Large intestine (tissue), 12 donors: ENCODE results near the gene GM2A. TPM values are rescaled to one million over a fixed set of nuclear protein-coding genes. Genes with fewer than 3 reads are reported as not detected.

Experiments
- DNase-seq, 2 donors: peaks; one replicate each; pipeline versions ENCODE4 v3.0.0 to v3.0.0-alpha.2; 2013
- H3K27ac ChIP-seq: one replicate; pipeline ENCODE4 v1.5.1; 2013; ENCODE audit warnings: low read length
- H3K27me3 ChIP-seq: 2 replicates; pipeline ENCODE4 v1.6.1; 2013; ENCODE audit warnings: low read length; ENCODE audit not compliant: control insufficient read depth, insufficient read depth
- H3K36me3 ChIP-seq: 2 replicates; pipeline ENCODE4 v1.6.1; 2013; ENCODE audit warnings: low read length; ENCODE audit not compliant: control insufficient read depth, insufficient read depth
- H3K4me1 ChIP-seq: one replicate; pipeline ENCODE4 v1.6.1; 2013; ENCODE audit warnings: low read length; ENCODE audit not compliant: control insufficient read depth, insufficient read depth
- H3K4me3 ChIP-seq: one replicate; pipeline ENCODE4 v1.5.1; 2013; ENCODE audit warnings: low read length
- H3K9me3 ChIP-seq: one replicate; pipeline ENCODE4 v1.6.1; 2013; ENCODE audit warnings: mild to moderate bottlenecking, low read depth, low read length, moderate library complexity; ENCODE audit not compliant: control insufficient read depth
- WGBS: methylation state at CpG from one replicate; pipeline ENCODE4 v1.1.5; 2013; ENCODE audit warnings: low lambda C conversion rate; ENCODE audit not compliant: insufficient coverage; 5-methylcytosine and 5-hydroxymethylcytosine counted together
- long read RNA-seq, 11 donors: transcript quantifications; one replicate each; lab custom pipeline, GENCODE V29; 2026
- polyA plus RNA-seq: library from polyadenylated mRNA; unstranded; fragments of 120-200 nt; gene quantifications from one replicate; pipeline ENCODE4 v1.2.1, GENCODE V29; 2013

GM2A gene
- 18.7 TPM for polyA plus RNA-seq
- long read RNA-seq, donor 1, transcript GM2A-201 (4 exons, 3,896 nt): major isoform, 5 of 5 reads
- long read RNA-seq, donor 1, partial matches to known transcripts: 0 of 5 reads
- long read RNA-seq, donor 1, other reads (novel, unspliced or antisense): 0 of 5 reads
- long read RNA-seq, donor 2, transcript GM2A-201 (4 exons, 3,896 nt): major isoform, 13 of 13 reads
- long read RNA-seq, donor 2, partial matches to known transcripts: 0 of 13 reads
- long read RNA-seq, donor 2, other reads (novel, unspliced or antisense): 0 of 13 reads
- long read RNA-seq, donor 3, transcript GM2A-201 (4 exons, 3,896 nt): major isoform, 9 of 30 reads
- long read RNA-seq, donor 3, partial matches to known transcripts: 5 of 30 reads
- long read RNA-seq, donor 3, other reads (novel, unspliced or antisense): 16 of 30 reads
- long read RNA-seq, donor 4, partial matches to known transcripts: 0 of 1 reads
- long read RNA-seq, donor 4, other reads (novel, unspliced or antisense): 0 of 1 reads
- long read RNA-seq, donor 5, transcript GM2A-201 (4 exons, 3,896 nt): major isoform, 8 of 8 reads
- long read RNA-seq, donor 5, partial matches to known transcripts: 0 of 8 reads
- long read RNA-seq, donor 5, other reads (novel, unspliced or antisense): 0 of 8 reads
- long read RNA-seq, donor 6, partial matches to known transcripts: 0 of 4 reads
- long read RNA-seq, donor 6, other reads (novel, unspliced or antisense): 0 of 4 reads
- long read RNA-seq, donor 7, partial matches to known transcripts: 0 of 1 reads
- long read RNA-seq, donor 7, other reads (novel, unspliced or antisense): 0 of 1 reads
- long read RNA-seq, donor 8, transcript GM2A-201 (4 exons, 3,896 nt): major isoform, 7 of 7 reads
- long read RNA-seq, donor 8, partial matches to known transcripts: 0 of 7 reads
- long read RNA-seq, donor 8, other reads (novel, unspliced or antisense): 0 of 7 reads
- long read RNA-seq, donor 9, partial matches to known transcripts: 7 of 17 reads
- long read RNA-seq, donor 9, other reads (novel, unspliced or antisense): 7 of 17 reads
- long read RNA-seq, donor 10, partial matches to known transcripts: 15 of 41 reads
- long read RNA-seq, donor 10, other reads (novel, unspliced or antisense): 22 of 41 reads
- long read RNA-seq, donor 11, partial matches to known transcripts: 0 of 3 reads
- long read RNA-seq, donor 11, other reads (novel, unspliced or antisense): 0 of 3 reads

DNA sequence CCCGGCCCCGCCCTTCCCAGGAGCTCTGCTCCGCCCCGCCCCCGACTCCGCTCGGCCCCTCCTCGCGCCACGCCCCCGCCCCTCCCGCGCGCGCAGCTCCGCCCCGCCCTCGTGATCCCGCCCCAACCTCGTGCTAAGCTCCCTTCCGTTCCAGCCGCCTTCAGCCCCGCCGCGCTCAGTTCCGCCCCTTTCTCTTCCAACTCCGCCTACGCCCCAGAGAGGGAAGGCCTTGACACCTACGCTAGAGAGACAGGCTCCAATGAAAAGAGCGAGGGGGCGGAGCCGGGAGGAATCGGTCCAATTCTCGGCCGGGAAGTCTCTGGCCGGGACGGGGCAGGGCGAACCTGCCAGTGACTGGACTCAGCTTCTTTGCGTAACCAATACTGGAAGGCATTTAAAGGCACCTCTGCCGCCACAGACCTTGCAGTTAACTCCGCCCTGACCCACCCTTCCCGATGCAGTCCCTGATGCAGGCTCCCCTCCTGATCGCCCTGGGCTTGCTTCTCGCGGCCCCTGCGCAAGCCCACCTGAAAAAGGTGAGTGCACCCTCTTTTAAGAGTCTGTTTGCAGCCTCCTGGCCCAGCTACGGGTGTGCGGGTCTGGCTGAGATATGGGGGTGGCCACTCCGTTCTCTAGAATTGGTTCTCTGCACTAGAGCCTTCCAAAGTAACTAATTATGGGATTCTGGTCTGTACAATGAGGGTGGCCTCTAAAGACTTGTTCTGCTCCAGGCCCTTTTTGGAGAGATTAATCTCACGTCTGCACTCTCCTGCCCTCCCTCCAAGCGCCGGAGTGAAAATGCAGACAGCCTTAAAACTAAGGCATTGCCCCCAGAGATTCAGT is at the start of gene GM2A:
Gene GM2A (plus strand): TSS at position 424 of the 843 bp plus-strand sequence. CDS start 32 bp downstream, at position 456.
- H3K4me1 ChIP-seq: peaks cover 27% of the 10 kb centered on the region
- H3K4me3 ChIP-seq: peak within 1 kb of the TSS; percentile 65
- no peaks in the 10 kb centered on the region for H3K36me3 ChIP-seq
- peak; percentile 99 to 100 for DNase-seq
- H3K27ac ChIP-seq: peak within 1 kb of the TSS; percentile 87
- H3K9me3 ChIP-seq: no peaks in the 10 kb centered on the region
- 10% methylated on average over 2 of the region's 52 CpGs for WGBS
- no peaks in the 10 kb centered on the region for H3K27me3 ChIP-seq

- H3K27ac ChIP-seq: no peak overlapping the region
- H3K27me3 ChIP-seq: no peaks in the 10 kb centered on the region
- no peak for DNase-seq
- WGBS: no CpG with 5 or more reads among the region's 5 CpGs
- no peak overlapping the region for H3K4me3 ChIP-seq
- H3K36me3 ChIP-seq: peaks cover 12% of the 10 kb centered on the region
- H3K4me1 ChIP-seq: no peaks in the 10 kb centered on the region
- H3K9me3 ChIP-seq: no peaks in the 10 kb centered on the region
Measured at GRCh38 chr5:151204051-151204450, 48.9 kb upstream of the GM2A start.

DNA sequence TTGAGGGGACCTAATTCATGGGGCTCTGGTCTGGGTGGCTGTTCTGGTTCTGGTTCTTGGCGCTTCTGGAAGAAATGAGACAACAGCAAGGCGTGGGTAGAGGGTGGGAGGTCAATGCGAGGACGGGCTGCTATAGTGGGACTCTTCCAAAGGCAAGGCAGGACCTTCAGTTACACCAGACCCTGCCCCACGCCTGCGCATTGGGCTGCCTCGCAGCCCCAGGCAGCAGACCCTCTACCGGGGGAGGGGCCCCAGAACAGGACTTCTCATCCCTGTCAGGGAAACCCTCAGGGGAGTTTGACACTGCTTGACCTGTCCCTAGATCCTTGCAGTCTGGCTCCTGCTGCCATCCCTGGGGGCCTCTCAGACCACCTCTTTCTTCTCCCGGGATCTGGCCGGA is 47.6 kb upstream of the GM2A start:
- Histone ChIP-seq H3K4me3 (no peak overlapping the region), H3K27me3 (no peaks in the 10 kb centered on the region), H3K36me3 (peaks cover 12% of the 10 kb centered on the region), H3K27ac (no peak overlapping the region), H3K4me1 (no peaks in the 10 kb centered on the region), H3K9me3 (no peaks in the 10 kb centered on the region)
- DNase-seq: no peak
- WGBS: 75% methylated on average over 2 of the region's 10 CpGs

DNA sequence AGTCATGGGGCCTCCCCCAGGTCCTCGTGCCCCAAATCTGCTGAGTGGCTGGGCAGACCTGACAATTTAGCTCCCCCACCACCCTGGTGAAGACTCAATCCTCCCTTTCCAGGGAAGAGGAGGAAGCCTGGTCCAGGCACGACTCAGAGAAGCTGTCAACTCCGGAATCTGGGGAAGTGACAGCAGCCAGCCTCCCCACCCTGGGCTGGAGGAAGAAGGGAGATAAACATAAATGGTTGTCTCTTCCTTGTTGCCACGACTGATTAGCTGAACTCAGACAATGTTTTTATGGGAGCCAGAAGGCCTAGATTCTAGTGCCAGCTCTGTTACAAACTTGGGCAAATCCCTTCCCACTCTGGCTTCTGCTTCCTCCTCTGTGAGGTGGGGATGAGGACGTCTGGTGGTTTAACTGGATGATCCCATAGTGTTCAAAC is 44.5 kb upstream of the GM2A start:
- no peak overlapping the region for H3K27ac ChIP-seq
- no CpG with 5 or more reads among the region's 5 CpGs for WGBS
- H3K4me1 ChIP-seq: peaks cover 2% of the 10 kb centered on the region

DNA sequence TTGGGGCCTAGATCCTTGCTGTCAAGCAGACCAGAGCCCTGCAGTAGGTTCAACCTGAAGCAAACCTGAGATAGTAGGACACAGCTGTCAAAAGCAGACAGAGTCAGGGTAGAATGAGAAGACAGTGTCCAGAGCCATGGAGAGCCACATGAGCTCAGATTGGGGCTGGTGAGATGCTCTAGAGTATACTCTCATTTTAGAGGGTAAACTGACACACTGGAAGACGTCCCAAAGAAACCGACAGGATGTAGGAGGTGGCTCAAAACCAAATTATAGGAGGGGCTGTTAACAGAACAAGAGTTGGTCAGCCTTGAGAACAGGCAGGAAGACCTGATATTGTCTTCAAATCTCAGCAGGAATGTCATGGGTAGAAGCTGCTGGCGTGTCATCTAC is 40.6 kb upstream of the GM2A start:
- Histone ChIP-seq H3K9me3 (no peaks in the 10 kb centered on the region), H3K27ac (no peak overlapping the region), H3K27me3 (no peaks in the 10 kb centered on the region), H3K4me1 (peaks cover 17% of the 10 kb centered on the region), H3K4me3 (no peak overlapping the region), H3K36me3 (no peaks in the 10 kb centered on the region)
- no peak for DNase-seq
- no CpG with 5 or more reads among the region's 3 CpGs for WGBS

More for the DNA sequence above, 44.5 kb upstream of the GM2A start:
- Histone ChIP-seq H3K36me3 (peaks cover 2% of the 10 kb centered on the region), H3K9me3 (no peaks in the 10 kb centered on the region), H3K4me3 (no peak overlapping the region), H3K27me3 (no peaks in the 10 kb centered on the region)
- DNase-seq: no peak

DNA sequence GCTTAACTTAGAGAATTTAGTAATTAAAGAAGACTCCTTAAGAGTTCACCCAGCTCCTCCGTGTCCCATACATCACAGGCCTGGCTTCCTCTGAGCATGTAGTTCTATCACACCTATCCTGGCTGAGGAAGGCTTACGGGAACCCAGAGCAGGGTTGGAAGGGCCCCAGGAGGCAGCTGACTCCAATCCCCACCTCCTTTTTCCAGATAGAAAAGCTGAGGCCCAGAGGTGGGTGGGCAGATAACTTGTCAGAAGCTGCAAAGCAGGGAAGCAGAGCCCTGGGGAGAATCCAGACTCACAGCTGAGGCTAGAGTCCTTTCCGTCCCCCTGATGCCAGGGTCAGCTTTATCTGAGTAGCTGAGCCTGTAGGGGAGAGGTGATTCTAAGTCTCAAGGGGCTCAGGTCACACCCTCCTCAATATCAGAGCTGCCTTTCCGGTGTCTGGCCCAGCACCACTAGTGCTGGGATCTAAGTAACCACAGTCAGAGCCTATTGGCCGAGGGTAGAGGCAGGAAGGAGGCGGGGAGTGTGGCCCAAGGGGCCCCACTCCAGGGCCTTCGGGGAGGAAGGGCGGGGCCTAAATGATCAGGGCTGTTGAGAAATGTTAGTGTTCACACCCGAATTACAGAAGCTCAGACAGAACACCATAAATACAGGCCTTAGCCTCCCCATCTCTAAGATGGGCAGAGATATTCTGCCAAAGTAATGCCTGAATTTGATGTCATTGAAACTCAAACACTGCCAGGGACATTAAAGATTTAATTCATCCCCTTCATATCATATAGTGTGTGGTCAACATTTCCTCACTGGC is 39.0 kb upstream of the GM2A start:
- H3K9me3 ChIP-seq: no peaks in the 10 kb centered on the region
- peaks cover 22% of the 10 kb centered on the region for H3K4me1 ChIP-seq
- H3K36me3 ChIP-seq: no peaks in the 10 kb centered on the region
- DNase-seq: peak; percentile 87 to 96
- H3K27me3 ChIP-seq: no peaks in the 10 kb centered on the region
- H3K27ac ChIP-seq: peak overlapping the region; percentile 92
- no peak overlapping the region for H3K4me3 ChIP-seq
- WGBS: no CpG with 5 or more reads among the region's 9 CpGs

DNA sequence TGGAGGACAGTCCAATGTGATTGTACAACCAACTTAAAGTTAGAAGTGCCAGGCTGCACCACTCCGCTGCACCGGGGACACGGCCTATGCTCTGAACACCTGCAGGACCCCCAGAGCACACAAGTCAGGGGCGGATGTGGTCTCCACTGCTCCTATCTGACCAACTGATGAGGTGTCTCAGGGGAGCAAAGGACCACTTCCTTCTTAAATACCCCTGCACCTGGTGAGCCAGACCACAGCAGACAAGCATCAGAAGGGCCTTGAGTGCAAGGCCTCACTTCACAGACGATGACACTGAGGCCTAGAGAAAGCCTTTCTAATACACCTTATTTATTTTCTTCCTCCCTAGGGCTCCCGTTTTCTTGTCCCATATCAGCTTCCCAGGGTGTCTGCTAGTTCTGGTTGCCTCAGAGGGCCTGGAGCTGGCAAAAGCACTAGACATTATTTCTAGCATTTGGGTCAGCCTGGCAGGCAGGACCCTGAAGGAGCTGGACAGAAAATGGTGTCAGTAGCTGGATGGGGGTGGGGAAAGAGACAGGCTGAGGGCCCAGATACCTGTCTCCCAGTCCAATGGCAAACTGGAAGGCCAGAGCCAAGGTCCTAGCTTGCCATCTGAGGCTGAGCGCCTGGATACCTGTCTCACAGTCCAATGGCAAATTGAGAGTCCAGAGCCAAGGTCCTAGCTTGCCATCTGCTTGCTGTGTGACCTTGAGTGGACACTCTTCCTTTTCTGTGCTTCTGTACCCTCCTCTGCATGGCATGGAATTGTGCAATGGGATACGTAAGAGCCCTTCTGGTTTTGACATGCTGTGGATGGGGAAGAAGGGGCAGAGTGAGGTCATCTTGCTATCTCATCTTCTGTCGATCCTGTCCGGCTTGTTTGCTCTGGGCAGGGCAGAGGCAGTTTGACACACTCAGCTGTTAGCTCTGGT is 38.1 kb upstream of the GM2A start:
- no CpG with 5 or more reads among the region's 10 CpGs for WGBS
- Histone ChIP-seq H3K36me3 (no peaks in the 10 kb centered on the region), H3K9me3 (no peaks in the 10 kb centered on the region), H3K27ac (peak overlapping the region; percentile 92), H3K4me3 (no peak overlapping the region), H3K27me3 (no peaks in the 10 kb centered on the region), H3K4me1 (peaks cover 22% of the 10 kb centered on the region)
- DNase-seq: no peak

- Histone ChIP-seq H3K36me3 (no peaks in the 10 kb centered on the region), H3K9me3 (no peaks in the 10 kb centered on the region), H3K4me3 (no peak overlapping the region), H3K27ac (no peak overlapping the region), H3K27me3 (no peaks in the 10 kb centered on the region), H3K4me1 (peaks cover 22% of the 10 kb centered on the region)
- no CpG with 5 or more reads among the region's 2 CpGs for WGBS
- no peak for DNase-seq
Measured at GRCh38 chr5:151215546-151215880, 37.5 kb upstream of the GM2A start.
